Stomach smooth muscle (tissue), 2 donors: ENCODE data around the gene PTCH1.

Experiments used
- H3K27ac ChIP-seq: one replicate; pipeline ENCODE4 v1.7.0; 2013; ENCODE audit warnings: mild to moderate bottlenecking, low read length, inconsistent platforms
- H3K27me3 ChIP-seq, 2 donors: one replicate each; pipeline ENCODE4 v1.7.0; 2013; ENCODE audit warnings: low read length in 2 of 2; ENCODE audit not compliant: insufficient read depth in 2 of 2, control insufficient read depth in 1 of 2
- H3K36me3 ChIP-seq, 2 donors: one replicate each; pipeline ENCODE4 v1.7.0; 2013; ENCODE audit warnings: low read length in 2 of 2; ENCODE audit not compliant: control insufficient read depth in 2 of 2, insufficient read depth in 2 of 2
- H3K4me1 ChIP-seq: one replicate; pipeline ENCODE4 v1.7.0; 2013; ENCODE audit warnings: low read length; ENCODE audit not compliant: control insufficient read depth, insufficient read depth
- H3K4me3 ChIP-seq, 2 donors: one replicate each; pipeline ENCODE4 v1.7.0; 2013; ENCODE audit warnings: low read length in 2 of 2
- H3K9ac ChIP-seq, 2 donors: one replicate each; pipeline ENCODE4 v1.7.0; 2013; ENCODE audit warnings: low read length in 2 of 2, mild to moderate bottlenecking in 1 of 2
- H3K9me3 ChIP-seq, 2 donors: one replicate each; pipeline ENCODE4 v1.7.0; 2013; ENCODE audit warnings: low read length in 2 of 2; ENCODE audit not compliant: control insufficient read depth in 2 of 2
- donor health status: healthy.
- donor health status: Pancreatic carcinoma.

The PTCH1 gene

DNA sequence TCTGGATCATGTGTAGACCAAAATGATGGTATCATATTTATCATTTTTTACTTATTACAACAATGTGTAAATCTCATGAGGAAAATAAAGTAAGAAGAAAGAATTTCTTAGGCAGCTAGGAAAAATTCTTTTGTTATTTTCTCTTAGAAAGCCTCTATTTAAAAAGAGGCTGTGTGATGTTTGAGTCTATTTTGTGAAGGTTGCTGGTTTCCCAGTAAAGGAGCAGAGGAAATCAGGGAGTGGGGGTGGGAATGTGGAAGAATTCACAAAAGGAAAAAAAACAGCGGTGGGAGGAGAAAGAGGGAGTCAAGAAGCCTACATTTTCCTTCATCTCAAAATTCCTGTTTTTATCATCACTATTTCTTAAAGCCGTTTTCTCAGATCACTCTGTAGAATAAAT lies 20.1 kb downstream of the PTCH1 start:
- Histone ChIP-seq H3K9me3 (no peaks in the 10 kb centered on the region), H3K36me3 (peaks cover 0 to 3% of the 10 kb centered on the region in 2 donors), H3K4me1 (peaks cover 35% of the 10 kb centered on the region), H3K27ac (no peak overlapping the region), H3K9ac (no peak overlapping the region), H3K27me3 (no peaks in the 10 kb centered on the region), H3K4me3 (no peak overlapping the region)

DNA sequence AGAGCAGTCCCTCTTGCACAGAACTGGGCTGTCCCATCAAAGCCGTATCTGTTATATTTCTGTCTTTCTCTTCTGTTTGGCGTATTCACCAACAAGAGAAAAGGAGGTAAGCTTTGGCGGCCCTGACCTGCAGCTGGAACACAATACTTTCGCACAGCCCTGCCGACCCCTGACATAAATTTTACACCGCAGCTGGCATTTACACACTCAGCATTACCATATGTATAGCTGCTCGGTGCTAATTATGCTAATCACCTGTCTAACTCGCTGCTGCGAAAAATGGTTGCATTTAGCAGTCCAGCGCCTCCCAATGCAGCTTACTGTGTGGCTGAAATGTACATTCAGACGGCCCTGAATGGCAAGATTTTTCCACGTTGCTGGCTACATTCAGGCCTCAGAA lies 20.8 kb downstream of the PTCH1 start:
- no peak overlapping the region for H3K4me3 ChIP-seq
- peaks cover 38% of the 10 kb centered on the region for H3K4me1 ChIP-seq
- H3K36me3 ChIP-seq: peaks cover 0 to 3% of the 10 kb centered on the region in 2 donors
- no peaks in the 10 kb centered on the region for H3K9me3 ChIP-seq
- no peaks in the 10 kb centered on the region for H3K27me3 ChIP-seq
- no peak overlapping the region for H3K27ac ChIP-seq
- H3K9ac ChIP-seq: no peak overlapping the region

DNA sequence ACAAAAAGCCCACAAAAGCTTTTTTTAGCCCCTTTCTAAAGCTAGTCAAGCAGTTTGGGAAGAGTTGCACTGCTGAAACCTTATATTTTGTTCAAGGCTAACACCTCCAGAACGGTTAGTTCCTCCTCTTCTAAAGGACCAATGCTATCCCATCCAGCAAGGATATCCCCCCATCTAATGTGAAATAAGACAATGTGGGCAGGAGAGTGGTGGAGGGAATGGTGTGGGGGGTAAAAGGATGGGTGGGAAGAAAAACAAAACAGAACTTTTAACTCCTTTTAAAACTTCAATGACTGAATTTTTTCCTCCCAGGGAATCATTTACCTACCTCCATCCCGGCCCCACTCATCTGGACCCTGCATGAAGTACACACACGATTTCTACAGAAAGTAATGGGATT lies 21.2 kb downstream of the PTCH1 start:
- Histone ChIP-seq H3K4me1 (peaks cover 36% of the 10 kb centered on the region), H3K27ac (no peak overlapping the region), H3K27me3 (no peaks in the 10 kb centered on the region), H3K4me3 (no peak overlapping the region), H3K9ac (no peak overlapping the region), H3K36me3 (peaks cover 0 to 3% of the 10 kb centered on the region in 2 donors), H3K9me3 (no peaks in the 10 kb centered on the region)

DNA sequence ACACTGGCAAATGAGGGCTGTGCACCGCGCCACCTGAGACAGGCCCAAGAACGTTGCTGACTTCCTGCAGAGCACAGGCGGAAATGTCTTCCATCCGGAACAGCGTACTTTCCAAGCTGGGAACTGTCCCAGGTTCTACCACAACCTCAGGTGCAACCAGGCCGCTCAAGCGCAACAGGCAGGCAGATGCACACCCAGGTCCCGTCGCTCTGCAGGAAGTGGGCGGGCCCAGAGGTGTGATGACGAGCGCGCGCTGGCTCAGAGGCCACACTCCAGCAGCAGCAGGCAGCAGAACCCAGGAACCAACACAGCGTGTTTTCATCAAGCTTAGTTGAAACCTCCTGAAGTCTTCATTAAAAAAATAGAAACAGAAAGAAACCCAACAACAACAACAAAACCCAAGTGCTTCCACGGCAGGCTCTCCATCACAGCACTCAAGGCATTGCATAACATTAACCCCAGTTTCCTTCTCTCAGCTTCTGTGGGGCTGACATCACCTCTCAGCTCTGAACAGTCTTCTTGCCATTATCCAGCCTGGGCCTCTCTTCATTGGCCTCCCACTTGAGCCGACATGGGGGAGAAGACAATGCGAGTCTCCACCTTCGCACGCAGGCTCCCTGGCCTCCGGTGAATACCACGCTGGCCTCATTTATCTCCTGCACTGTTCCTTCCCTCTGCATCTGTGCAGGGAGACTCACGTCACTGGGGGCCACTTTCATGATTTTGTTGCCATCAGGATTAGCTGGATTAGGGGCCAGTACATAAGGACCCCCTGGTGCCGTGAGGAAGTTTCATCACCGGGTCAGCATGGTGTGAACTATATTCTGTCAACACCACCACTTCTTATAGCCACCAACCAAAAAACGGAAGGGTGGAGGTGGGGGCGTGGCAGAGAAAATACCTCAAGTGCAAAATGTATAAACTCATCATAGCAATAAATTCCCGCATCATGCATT lies 22.1 kb downstream of the PTCH1 start:
- Histone ChIP-seq H3K9me3 (no peaks in the 10 kb centered on the region), H3K27me3 (no peaks in the 10 kb centered on the region), H3K9ac (no peak overlapping the region), H3K36me3 (no peaks in the 10 kb centered on the region), H3K4me3 (peak overlapping the region; percentile 14 to 40), H3K27ac (no peak overlapping the region), H3K4me1 (peaks cover 28% of the 10 kb centered on the region)

DNA sequence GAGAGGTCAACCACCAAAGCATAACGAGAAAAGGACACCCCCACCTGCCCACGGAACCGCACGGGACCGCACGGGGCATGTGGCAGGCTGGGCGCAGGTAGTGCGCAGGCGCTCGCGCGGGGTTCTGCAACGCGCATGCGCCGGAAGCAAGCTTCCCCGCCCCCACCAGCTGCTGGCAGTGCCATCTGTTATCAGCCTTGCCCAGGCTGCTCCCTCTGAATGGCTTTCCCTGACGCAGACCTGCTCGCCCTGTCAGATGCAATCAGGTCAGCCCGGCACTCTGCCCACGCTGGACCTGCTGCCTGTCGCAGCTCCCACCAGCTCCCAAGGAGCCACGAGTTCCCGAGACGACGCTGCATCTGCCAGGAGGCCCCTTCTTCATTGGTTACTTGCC lies 22.8 kb downstream of the PTCH1 start:
- Histone ChIP-seq H3K9me3 (no peaks in the 10 kb centered on the region), H3K4me3 (peak overlapping the region; percentile 33 to 40), H3K27ac (no peak overlapping the region), H3K4me1 (peaks cover 24% of the 10 kb centered on the region), H3K27me3 (no peaks in the 10 kb centered on the region), H3K9ac (no peak overlapping the region), H3K36me3 (no peaks in the 10 kb centered on the region)

DNA sequence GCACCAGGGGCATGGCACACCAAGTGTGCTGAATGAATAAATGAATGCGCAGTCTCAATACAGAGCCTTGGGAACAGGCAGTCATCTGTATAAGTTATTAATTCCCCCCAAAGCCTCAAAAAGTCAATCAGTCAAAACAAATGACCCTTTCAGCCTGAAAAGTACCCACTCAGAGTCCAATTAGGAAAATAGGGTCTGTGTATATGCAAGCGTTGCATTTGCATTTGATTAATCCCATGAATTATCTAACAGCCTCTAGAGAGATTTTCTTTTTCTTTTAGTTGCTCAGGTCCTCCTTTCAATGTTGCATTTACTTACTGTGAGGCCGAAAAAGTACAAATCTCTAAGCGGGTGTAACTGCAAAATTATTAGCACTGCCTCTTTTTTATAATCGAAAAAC lies 23.4 kb downstream of the PTCH1 start:
- Histone ChIP-seq H3K36me3 (no peaks in the 10 kb centered on the region), H3K9me3 (no peaks in the 10 kb centered on the region), H3K27ac (no peak overlapping the region), H3K4me1 (peaks cover 21% of the 10 kb centered on the region), H3K9ac (no peak overlapping the region), H3K4me3 (no peak overlapping the region), H3K27me3 (no peaks in the 10 kb centered on the region)

DNA sequence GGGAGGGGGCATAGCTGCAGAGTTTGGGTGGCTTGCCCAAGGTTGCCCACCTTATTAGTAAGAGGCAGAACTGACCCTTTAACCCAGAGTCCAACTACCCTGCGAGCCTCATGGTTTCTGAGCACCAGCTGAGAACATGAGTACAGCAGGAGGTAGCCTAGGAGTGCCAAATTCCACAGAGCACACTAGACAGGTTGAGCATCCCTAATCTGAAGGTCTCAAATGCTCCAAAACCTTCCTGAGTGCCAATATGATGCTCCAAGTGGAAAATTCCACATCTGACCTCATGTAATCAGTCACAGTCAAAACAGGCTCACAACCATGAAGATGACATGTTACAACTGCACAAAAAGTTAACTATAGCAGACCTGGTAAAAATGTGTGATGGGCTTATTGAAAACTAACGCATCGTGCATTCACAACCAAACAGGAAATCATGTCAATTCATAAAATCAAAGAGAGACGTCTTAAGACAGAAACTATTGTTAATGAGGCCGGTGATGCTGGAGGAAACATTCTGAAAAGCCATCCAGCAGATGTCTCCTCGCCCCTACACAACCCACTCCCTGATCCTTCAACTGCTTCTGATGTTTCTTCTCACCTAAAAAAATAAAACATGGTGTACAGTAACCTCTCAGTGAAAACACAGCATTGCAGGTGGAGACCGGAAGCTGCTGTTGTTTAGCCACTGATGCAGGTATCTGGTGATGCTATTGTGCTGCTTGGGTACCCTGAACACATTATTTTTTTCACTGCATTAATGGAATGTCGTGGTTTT lies 25.0 kb downstream of the PTCH1 start:
- H3K9ac ChIP-seq: no peak overlapping the region
- H3K4me3 ChIP-seq: no peak overlapping the region
- peaks cover 18% of the 10 kb centered on the region for H3K4me1 ChIP-seq
- H3K36me3 ChIP-seq: no peaks in the 10 kb centered on the region
- H3K27me3 ChIP-seq: no peaks in the 10 kb centered on the region
- no peak overlapping the region for H3K27ac ChIP-seq
- H3K9me3 ChIP-seq: no peaks in the 10 kb centered on the region

DNA sequence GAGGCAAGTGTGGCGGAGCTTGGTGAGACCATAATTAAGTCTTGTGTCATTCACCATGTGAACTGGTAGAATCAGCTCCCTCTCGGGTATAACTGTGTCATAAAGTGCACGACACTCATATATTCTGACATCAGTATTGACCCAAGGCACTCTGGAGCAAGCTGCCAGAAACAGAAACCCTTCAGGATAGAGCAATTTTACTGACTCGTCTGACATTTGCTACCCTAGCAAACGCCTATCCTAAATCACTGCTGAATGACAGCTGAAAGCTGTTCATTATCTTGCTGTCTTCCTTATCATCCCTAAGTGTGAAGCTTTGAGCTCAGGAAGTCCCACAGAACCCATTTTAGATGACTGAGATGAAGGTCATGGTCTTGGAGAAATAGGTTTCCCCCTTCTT lies 27.8 kb downstream of the PTCH1 start:
- Histone ChIP-seq H3K27ac (no peak overlapping the region), H3K4me3 (no peak overlapping the region), H3K9me3 (no peaks in the 10 kb centered on the region), H3K36me3 (no peaks in the 10 kb centered on the region), H3K9ac (no peak overlapping the region), H3K4me1 (peaks cover 24% of the 10 kb centered on the region), H3K27me3 (no peaks in the 10 kb centered on the region)

DNA sequence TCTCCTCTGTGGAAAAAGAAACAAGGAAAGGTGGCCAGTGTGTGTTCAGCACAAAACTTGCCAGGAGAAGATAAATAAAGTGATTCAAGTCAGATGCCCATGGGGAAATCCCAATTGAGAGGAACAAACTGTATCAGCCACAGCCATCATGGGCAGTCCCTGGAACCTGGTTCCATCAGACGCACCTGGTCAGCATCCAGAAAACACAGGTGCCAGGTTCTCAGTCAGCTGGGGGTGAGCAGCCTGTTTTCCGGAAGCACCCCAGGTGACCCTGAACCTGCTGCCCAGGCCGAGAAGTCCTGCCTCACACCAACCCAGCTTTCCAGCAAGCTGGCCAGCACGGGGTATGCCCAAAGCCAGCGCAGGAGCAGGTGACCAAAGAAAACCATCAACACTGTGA lies 30.5 kb downstream of the PTCH1 start:
- Histone ChIP-seq H3K36me3 (no peaks in the 10 kb centered on the region), H3K9me3 (no peaks in the 10 kb centered on the region), H3K4me1 (peaks cover 22% of the 10 kb centered on the region), H3K9ac (no peak overlapping the region), H3K27me3 (no peaks in the 10 kb centered on the region), H3K27ac (no peak overlapping the region), H3K4me3 (no peak overlapping the region)

DNA sequence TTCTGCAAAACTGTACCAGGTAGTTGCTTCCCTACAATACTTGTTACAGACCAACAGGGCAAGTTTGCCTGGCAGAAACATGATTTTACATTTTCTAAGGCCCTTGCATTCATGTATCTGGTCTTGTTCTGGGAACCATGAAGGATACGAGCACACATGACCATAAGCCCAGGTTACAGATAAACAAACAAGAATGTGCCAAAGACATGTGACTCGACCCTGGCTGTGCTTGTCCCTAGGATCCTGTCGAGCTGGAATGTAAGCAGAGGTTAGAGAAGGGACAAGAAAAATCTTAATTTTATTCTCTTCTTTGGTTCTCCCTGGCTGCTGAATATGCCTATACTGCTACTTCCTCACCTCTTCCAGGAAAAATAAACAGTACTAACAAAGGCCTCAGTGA lies 32.5 kb downstream of the PTCH1 start:
- H3K27ac ChIP-seq: no peak overlapping the region
- H3K9me3 ChIP-seq: no peaks in the 10 kb centered on the region
- peaks cover 22% of the 10 kb centered on the region for H3K4me1 ChIP-seq
- peaks cover 8% of the 10 kb centered on the region in 2 donors for H3K36me3 ChIP-seq
- no peak overlapping the region for H3K4me3 ChIP-seq
- no peaks in the 10 kb centered on the region for H3K27me3 ChIP-seq
- H3K9ac ChIP-seq: no peak overlapping the region
